SK-N-DZ (cell line): ENCODE measurements around the gene PRKG1.
"Not testable (repeated sequence)": the region's sequence is repeated elsewhere in the genome, so short reads cannot be mapped to it uniquely, and the experiment has no call there.

Experiments used
- DNase-seq: peaks from one replicate; pipeline ENCODE4 v3.0.0-alpha.2; 2015; ENCODE audit warnings: low spot score

Gene PRKG1

GRCh38 chr10:51748959-51749358 is 674.7 kb downstream of the PRKG1 start:
- DNase-seq, result no peak

- no peak for DNase-seq
Measured at GRCh38 chr10:51758366-51758765, 684.1 kb downstream of the PRKG1 start.

GRCh38 chr10:51758838-51759237 is 684.6 kb downstream of the PRKG1 start:
- not testable (repeated sequence) for DNase-seq

- DNase-seq, result no peak
Measured at GRCh38 chr10:51759896-51760534, 685.7 kb downstream of the PRKG1 start.

GRCh38 chr10:51760864-51761640 is 686.8 kb downstream of the PRKG1 start:
- no peak for DNase-seq

- DNase-seq, result no peak
Measured at GRCh38 chr10:51763746-51764145, 689.5 kb downstream of the PRKG1 start.

- DNase-seq, result no peak
Measured at GRCh38 chr10:51765284-51765971, 691.1 kb downstream of the PRKG1 start.

GRCh38 chr10:51766423-51767102 is 692.3 kb downstream of the PRKG1 start:
- no peak for DNase-seq

GRCh38 chr10:51767103-51767763 is 692.9 kb downstream of the PRKG1 start:
- DNase-seq, result no peak

GRCh38 chr10:51768886-51769465 is 694.7 kb downstream of the PRKG1 start:
- DNase-seq, result no peak

- DNase-seq, result no peak
Measured at GRCh38 chr10:51770709-51771108, 696.4 kb downstream of the PRKG1 start.

- no peak for DNase-seq
Measured at GRCh38 chr10:51772387-51772786, 698.1 kb downstream of the PRKG1 start.

GRCh38 chr10:51773681-51774080 is 699.4 kb downstream of the PRKG1 start:
- no peak for DNase-seq

- no peak for DNase-seq
Measured at GRCh38 chr10:51783941-51784340, 709.7 kb downstream of the PRKG1 start.

GRCh38 chr10:51786016-51786683 is 711.9 kb downstream of the PRKG1 start:
- no peak for DNase-seq

GRCh38 chr10:51786684-51787035 is 712.4 kb downstream of the PRKG1 start:
- no peak for DNase-seq

- no peak for DNase-seq
Measured at GRCh38 chr10:51788273-51788672, 714.0 kb downstream of the PRKG1 start.

GRCh38 chr10:51789118-51789517 is 714.8 kb downstream of the PRKG1 start:
- DNase-seq, result no peak

- no peak for DNase-seq
Measured at GRCh38 chr10:51789903-51790302, 715.6 kb downstream of the PRKG1 start.

GRCh38 chr10:51792678-51793077 is 718.4 kb downstream of the PRKG1 start:
- no peak for DNase-seq

GRCh38 chr10:51800121-51800520 is 725.8 kb downstream of the PRKG1 start:
- no peak for DNase-seq
